Subcutaneous abdominal adipose tissue (tissue), 5 donors: Measurements from ENCODE around the gene PSMD1.

Experiments
- H3K27ac ChIP-seq: one replicate; pipeline ENCODE4 v1.7.0; 2013; ENCODE audit warnings: low read depth, mild to moderate bottlenecking, inconsistent platforms, low read length, moderate library complexity
- H3K27me3 ChIP-seq, 5 donors: one replicate each; pipeline ENCODE4 v1.7.0; 2013; ENCODE audit warnings: low read length in 5 of 5, inconsistent platforms in 1 of 5; ENCODE audit not compliant: control insufficient read depth in 5 of 5, insufficient read depth in 4 of 5
- H3K36me3 ChIP-seq, 5 donors: one replicate each; pipeline ENCODE4 v1.7.0; 2013; ENCODE audit warnings: low read length in 5 of 5; ENCODE audit not compliant: control insufficient read depth in 5 of 5, insufficient read depth in 5 of 5
- H3K4me1 ChIP-seq, 5 donors: one replicate each; pipeline ENCODE4 v1.7.0; 2013; ENCODE audit warnings: low read length in 5 of 5, mild to moderate bottlenecking in 3 of 5, moderate library complexity in 1 of 5; ENCODE audit not compliant: control insufficient read depth in 5 of 5, insufficient read depth in 5 of 5
- H3K4me3 ChIP-seq, 5 donors: one replicate each; pipeline ENCODE4 v1.7.0; 2013; ENCODE audit warnings: low read length in 5 of 5, low read depth in 1 of 5
- H3K9ac ChIP-seq, 5 donors: one replicate each; pipeline ENCODE4 v1.7.0; 2013; ENCODE audit warnings: low read length in 5 of 5, mild to moderate bottlenecking in 4 of 5, moderate library complexity in 3 of 5
- H3K9me3 ChIP-seq, 5 donors: one replicate each; pipeline ENCODE4 v1.7.0; 2013; ENCODE audit warnings: low read length in 5 of 5; ENCODE audit not compliant: control insufficient read depth in 5 of 5
- donor health status: healthy.
- donor health status: healthy.
- donor health status: healthy.
- donor health status: healthy.
- donor health status: healthy.

The PSMD1 gene

GRCh38 chr2:231187736-231188505 is 131.3 kb downstream of the PSMD1 start:
- Histone ChIP-seq H3K4me3 (no peak overlapping the region), H3K9ac (no peak overlapping the region), H3K9me3 (no peaks in the 10 kb centered on the region), H3K27me3 (no peaks in the 10 kb centered on the region), H3K4me1 (peaks cover 1 to 44% (median 33%) of the 10 kb centered on the region in 5 donors), H3K27ac (no peak overlapping the region), H3K36me3 (no peaks in the 10 kb centered on the region)

DNA sequence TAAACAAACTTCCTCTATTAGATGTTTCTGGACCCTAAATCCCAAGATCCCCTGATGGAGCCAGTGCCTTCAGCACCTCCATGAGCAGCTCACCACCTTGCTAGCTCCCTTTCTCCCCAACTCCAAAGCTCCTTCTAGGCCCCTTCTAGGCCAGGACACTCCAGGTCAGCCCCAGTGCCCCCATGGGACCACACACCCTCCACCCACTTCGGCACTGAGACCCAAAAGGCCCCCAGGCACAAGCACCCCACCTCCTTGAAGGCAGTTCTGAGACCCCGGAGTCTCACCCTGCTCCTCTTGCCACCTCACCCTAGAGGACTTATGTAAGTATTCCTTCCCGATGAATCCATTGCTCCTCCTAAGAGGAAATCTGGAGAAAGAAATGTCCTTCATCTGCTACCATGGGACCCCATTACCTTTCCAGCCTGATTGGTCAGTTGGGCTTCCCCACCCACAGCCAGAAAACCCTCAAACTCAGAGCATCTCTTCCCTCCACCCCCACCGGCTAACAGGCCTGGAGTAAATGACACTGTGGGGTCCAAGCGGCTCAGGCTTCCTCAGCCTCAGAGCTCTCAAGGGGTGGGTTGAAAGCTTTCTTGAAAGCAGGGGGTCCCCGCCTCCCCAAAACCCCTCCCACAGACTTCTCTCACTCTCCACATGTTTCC is 132.0 kb downstream of the PSMD1 start:
- H3K4me1 ChIP-seq: peaks cover 1 to 42% (median 33%) of the 10 kb centered on the region in 5 donors
- H3K27me3 ChIP-seq: no peaks in the 10 kb centered on the region
- H3K9ac ChIP-seq: no peak overlapping the region
- H3K27ac ChIP-seq: no peak overlapping the region
- H3K4me3 ChIP-seq: no peak overlapping the region
- H3K9me3 ChIP-seq: no peaks in the 10 kb centered on the region
- H3K36me3 ChIP-seq: no peaks in the 10 kb centered on the region

GRCh38 chr2:231189171-231189530 is 132.5 kb downstream of the PSMD1 start:
- H3K36me3 ChIP-seq: no peaks in the 10 kb centered on the region
- H3K9ac ChIP-seq: no peak overlapping the region
- no peaks in the 10 kb centered on the region for H3K9me3 ChIP-seq
- H3K27me3 ChIP-seq: no peaks in the 10 kb centered on the region
- H3K27ac ChIP-seq: no peak overlapping the region
- no peak overlapping the region for H3K4me3 ChIP-seq
- peaks cover 1 to 38% (median 33%) of the 10 kb centered on the region in 5 donors for H3K4me1 ChIP-seq

- Histone ChIP-seq H3K4me1 (peaks cover 1 to 38% (median 33%) of the 10 kb centered on the region in 5 donors), H3K9ac (peak overlapping the region; percentile 7 to 81 (median 59)), H3K9me3 (no peaks in the 10 kb centered on the region), H3K36me3 (no peaks in the 10 kb centered on the region), H3K27me3 (no peaks in the 10 kb centered on the region), H3K27ac (peak overlapping the region; percentile 60), H3K4me3 (peak overlapping the region; percentile 7 to 65 (median 51))
Measured at GRCh38 chr2:231189571-231190495, 133.2 kb downstream of the PSMD1 start.

- Histone ChIP-seq H3K9me3 (no peaks in the 10 kb centered on the region), H3K27me3 (no peaks in the 10 kb centered on the region), H3K27ac (peak overlapping the region; percentile 60), H3K36me3 (no peaks in the 10 kb centered on the region), H3K4me3 (peak overlapping the region in 4 of 5 donors; percentile 39 to 65 (median 54)), H3K4me1 (peaks cover 1 to 30% (median 26%) of the 10 kb centered on the region in 5 donors), H3K9ac (peak overlapping the region in 4 of 5 donors; percentile 52 to 81 (median 64))
Measured at GRCh38 chr2:231190531-231191197, 134.0 kb downstream of the PSMD1 start.

- Histone ChIP-seq H3K4me3 (no peak overlapping the region), H3K9me3 (no peaks in the 10 kb centered on the region)
Measured at GRCh38 chr2:231191896-231192872, 135.5 kb downstream of the PSMD1 start.

GRCh38 chr2:231193216-231193615 is 136.5 kb downstream of the PSMD1 start:
- Histone ChIP-seq H3K4me1 (peaks cover 0 to 33% (median 24%) of the 10 kb centered on the region in 5 donors), H3K27ac (no peak overlapping the region), H3K9ac (no peak overlapping the region), H3K36me3 (no peaks in the 10 kb centered on the region), H3K27me3 (no peaks in the 10 kb centered on the region), H3K4me3 (no peak overlapping the region), H3K9me3 (no peaks in the 10 kb centered on the region)

More at GRCh38 chr2:231191896-231192872, 135.5 kb downstream of the PSMD1 start:
- Histone ChIP-seq H3K4me1 (peaks cover 0 to 27% (median 21%) of the 10 kb centered on the region in 5 donors), H3K27me3 (no peaks in the 10 kb centered on the region), H3K27ac (no peak overlapping the region), H3K9ac (peak overlapping the region in 1 of 5 donors; percentile 48), H3K36me3 (no peaks in the 10 kb centered on the region)

GRCh38 chr2:231196592-231196991 is 139.9 kb downstream of the PSMD1 start:
- Histone ChIP-seq H3K4me3 (no peak overlapping the region), H3K36me3 (no peaks in the 10 kb centered on the region), H3K27ac (no peak overlapping the region), H3K4me1 (peaks cover 1 to 23% (median 19%) of the 10 kb centered on the region in 5 donors), H3K9ac (no peak overlapping the region), H3K9me3 (no peaks in the 10 kb centered on the region), H3K27me3 (no peaks in the 10 kb centered on the region)
